GM18873 (cell line): ENCODE data around the gene ZSWIM6.

ENCODE experiments used
- ATAC-seq: cut with Tn5 transposase; IDR thresholded peaks from one replicate; pipeline ENCODE4 v1.9.1; 2021; ENCODE audit warnings: mild to moderate bottlenecking, moderate library complexity, moderate number of reproducible peaks; ENCODE audit not compliant: unreplicated experiment, low FRiP score

ZSWIM6 gene

GRCh38 chr5:61330341-61330844, 1.7 kb upstream of the ZSWIM6 start:
- ATAC-seq: peak; percentile 1

GRCh38 chr5:61330845-61331406, 1.1 kb upstream of the ZSWIM6 start:
- peak; percentile 21 for ATAC-seq

- ATAC-seq: peak; percentile 1
Observed at GRCh38 chr5:61332358-61332749, 296 bp downstream of the ZSWIM6 start.

GRCh38 chr5:61332851-61333320, 828 bp downstream of the ZSWIM6 start:
- no peak for ATAC-seq

GRCh38 chr5:61333321-61333953, 1.4 kb downstream of the ZSWIM6 start:
- no peak for ATAC-seq

- no peak for ATAC-seq
Observed at GRCh38 chr5:61333954-61334867, 2.2 kb downstream of the ZSWIM6 start.

GRCh38 chr5:61334868-61335615, 3.0 kb downstream of the ZSWIM6 start:
- no peak for ATAC-seq

- ATAC-seq: no peak
Observed at GRCh38 chr5:61339764-61340163, 7.7 kb downstream of the ZSWIM6 start.

GRCh38 chr5:61340775-61341361, 8.8 kb downstream of the ZSWIM6 start:
- ATAC-seq: no peak

GRCh38 chr5:61342071-61342501, 10.0 kb downstream of the ZSWIM6 start:
- ATAC-seq: no peak

GRCh38 chr5:61344187-61344944, 12.3 kb downstream of the ZSWIM6 start:
- no peak for ATAC-seq

- ATAC-seq: no peak
Observed at GRCh38 chr5:61346511-61346910, 14.5 kb downstream of the ZSWIM6 start.

GRCh38 chr5:61347080-61347479, 15.0 kb downstream of the ZSWIM6 start:
- ATAC-seq: no peak

GRCh38 chr5:61348447-61348846, 16.4 kb downstream of the ZSWIM6 start:
- ATAC-seq: no peak

GRCh38 chr5:61349935-61350334, 17.9 kb downstream of the ZSWIM6 start:
- no peak for ATAC-seq

- ATAC-seq: no peak
Observed at GRCh38 chr5:61350535-61350934, 18.5 kb downstream of the ZSWIM6 start.

- ATAC-seq: no peak
Observed at GRCh38 chr5:61351733-61352132, 19.7 kb downstream of the ZSWIM6 start.

- no peak for ATAC-seq
Observed at GRCh38 chr5:61352180-61352579, 20.1 kb downstream of the ZSWIM6 start.

- ATAC-seq: no peak
Observed at GRCh38 chr5:61352612-61353156, 20.6 kb downstream of the ZSWIM6 start.
